NAMALWA (cell line): Measurements from ENCODE around the gene GLT8D1.
"Not testable (repeated sequence)": the region's sequence is repeated elsewhere in the genome, so short reads cannot be mapped to it uniquely, and the experiment has no call there.

Experiments used
- DNase-seq: peaks from one replicate; pipeline ENCODE4 v3.0.0-alpha.2; 2015; ENCODE audit warnings: low spot score

The GLT8D1 gene

GRCh38 chr3:52679811-52680210 is 25.8 kb downstream of the GLT8D1 start:
- DNase-seq, result no peak

- no peak for DNase-seq
Measured at GRCh38 chr3:52679199-52679538, 26.4 kb downstream of the GLT8D1 start.

GRCh38 chr3:52678265-52679198 is 27.1 kb downstream of the GLT8D1 start:
- DNase-seq, result no peak

- DNase-seq, result not testable (repeated sequence)
Measured at GRCh38 chr3:52676201-52676600, 29.4 kb downstream of the GLT8D1 start.

GRCh38 chr3:52671676-52672075 is 33.9 kb downstream of the GLT8D1 start:
- DNase-seq, result no peak

GRCh38 chr3:52670621-52671521 is 34.7 kb downstream of the GLT8D1 start:
- DNase-seq, result no peak

GRCh38 chr3:52663098-52663497 is 42.5 kb downstream of the GLT8D1 start:
- no peak for DNase-seq

- DNase-seq, result no peak
Measured at GRCh38 chr3:52660046-52660445, 45.5 kb downstream of the GLT8D1 start.

- DNase-seq, result no peak
Measured at GRCh38 chr3:52655895-52656294, 49.7 kb downstream of the GLT8D1 start.

- DNase-seq, result no peak
Measured at GRCh38 chr3:52651592-52651991, 54.0 kb downstream of the GLT8D1 start.

- no peak for DNase-seq
Measured at GRCh38 chr3:52650439-52650838, 55.2 kb downstream of the GLT8D1 start.

- DNase-seq, result no peak
Measured at GRCh38 chr3:52649461-52650210, 56.0 kb downstream of the GLT8D1 start.

- DNase-seq, result no peak
Measured at GRCh38 chr3:52645549-52645948, 60.0 kb downstream of the GLT8D1 start.
